PC-9 (cell line): Measurements from ENCODE around the gene DPP9.

Experiments used
- CTCF ChIP-seq: fragments of 200-600 bp; sonication (generic); conservative IDR thresholded peaks from 2 replicates; pipeline ENCODE4 v1.6.1; 2017; ENCODE audit warnings: mixed run types, antibody characterized with exemption, mild to moderate bottlenecking, moderate library complexity
- EZH2 ChIP-seq: fragments of 200-600 bp; sonication (generic); IDR thresholded peaks from 2 replicates; pipeline ENCODE4 v1.8.0; 2017; ENCODE audit warnings: antibody characterized with exemption, low read depth

- TF ChIP-seq CTCF: no peak
- no peak for TF ChIP-seq EZH2
These were observed 30.6 kb downstream of the DPP9 start for GRCh38 chr19:4693078-4693350.
